HG03558 (cell line): ENCODE data around the gene IGF2BP2.
"Not testable (repeated sequence)": the region's sequence is repeated elsewhere in the genome, so short reads cannot be mapped to it uniquely, and the experiment has no call there.

Experiments used
- ATAC-seq: cut with Tn5 transposase; IDR thresholded peaks from one replicate; pipeline ENCODE4 v1.9.1; 2021; ENCODE audit warnings: moderate number of reproducible peaks; ENCODE audit not compliant: unreplicated experiment; ENCODE audit errors: extremely low read depth

IGF2BP2 gene

DNA sequence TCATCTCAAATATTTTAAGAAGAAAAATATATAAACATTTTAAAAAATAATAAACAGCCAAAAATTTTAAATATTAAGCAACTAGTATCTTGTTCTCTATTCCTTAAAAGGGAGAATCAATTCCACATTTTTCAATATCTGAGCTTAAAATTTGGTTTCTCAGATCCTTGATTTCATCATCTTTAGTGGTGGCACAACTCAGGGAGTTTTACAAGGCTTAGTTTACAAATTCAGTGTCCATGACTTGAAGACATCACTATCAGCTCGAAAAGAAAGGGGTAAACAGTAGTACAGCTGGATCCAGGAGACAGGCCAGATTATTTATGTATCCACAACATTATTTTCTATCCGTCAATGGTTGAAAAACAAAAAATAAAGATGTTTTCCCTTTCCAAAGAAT lies 11.6 kb downstream of the IGF2BP2 start:
- ATAC-seq: no peak

DNA sequence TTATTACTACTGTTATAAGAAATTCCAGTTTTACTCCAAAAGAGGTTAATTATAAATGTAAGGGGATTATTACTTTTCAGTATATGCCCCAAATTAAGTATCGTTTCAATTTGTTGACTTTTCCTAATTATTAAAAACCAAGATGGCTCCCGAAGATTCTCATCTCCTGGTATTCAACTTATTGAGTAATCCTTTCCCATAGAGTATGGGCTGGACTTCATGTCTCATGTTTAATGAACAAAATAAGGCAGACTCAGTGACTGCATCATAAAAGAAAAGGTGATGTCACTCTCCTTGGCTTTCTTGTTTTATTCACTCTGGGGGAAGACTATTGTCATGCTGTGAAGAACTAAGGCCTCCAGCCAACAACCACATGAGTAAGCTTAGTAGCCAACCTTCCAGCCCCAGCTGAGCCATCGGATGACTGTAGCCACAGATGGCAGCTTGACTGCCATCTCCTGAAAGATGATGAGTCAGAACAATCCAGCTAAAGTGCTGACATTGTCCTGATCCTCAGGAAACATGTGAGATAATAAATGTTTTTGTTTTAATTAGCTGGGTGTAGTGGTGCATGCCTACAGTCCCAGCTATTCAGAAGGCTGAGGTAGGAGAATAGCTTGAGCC lies 17.3 kb downstream of the IGF2BP2 start:
- no peak for ATAC-seq

DNA sequence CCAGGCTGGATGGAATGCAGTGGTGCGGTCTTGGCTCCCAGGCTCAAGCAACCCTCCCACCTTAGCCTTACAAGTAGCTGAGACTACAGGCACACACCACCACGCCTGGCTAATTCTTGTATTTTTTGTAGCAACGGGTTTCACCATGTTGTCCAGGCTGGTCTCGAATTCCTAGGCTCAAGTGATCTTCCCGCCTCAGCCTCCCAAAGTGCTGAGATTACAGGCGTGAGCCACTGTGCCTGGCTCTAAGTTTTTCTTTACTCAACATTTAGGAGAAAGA lies 26.1 kb downstream of the IGF2BP2 start:
- ATAC-seq: not testable (repeated sequence)

DNA sequence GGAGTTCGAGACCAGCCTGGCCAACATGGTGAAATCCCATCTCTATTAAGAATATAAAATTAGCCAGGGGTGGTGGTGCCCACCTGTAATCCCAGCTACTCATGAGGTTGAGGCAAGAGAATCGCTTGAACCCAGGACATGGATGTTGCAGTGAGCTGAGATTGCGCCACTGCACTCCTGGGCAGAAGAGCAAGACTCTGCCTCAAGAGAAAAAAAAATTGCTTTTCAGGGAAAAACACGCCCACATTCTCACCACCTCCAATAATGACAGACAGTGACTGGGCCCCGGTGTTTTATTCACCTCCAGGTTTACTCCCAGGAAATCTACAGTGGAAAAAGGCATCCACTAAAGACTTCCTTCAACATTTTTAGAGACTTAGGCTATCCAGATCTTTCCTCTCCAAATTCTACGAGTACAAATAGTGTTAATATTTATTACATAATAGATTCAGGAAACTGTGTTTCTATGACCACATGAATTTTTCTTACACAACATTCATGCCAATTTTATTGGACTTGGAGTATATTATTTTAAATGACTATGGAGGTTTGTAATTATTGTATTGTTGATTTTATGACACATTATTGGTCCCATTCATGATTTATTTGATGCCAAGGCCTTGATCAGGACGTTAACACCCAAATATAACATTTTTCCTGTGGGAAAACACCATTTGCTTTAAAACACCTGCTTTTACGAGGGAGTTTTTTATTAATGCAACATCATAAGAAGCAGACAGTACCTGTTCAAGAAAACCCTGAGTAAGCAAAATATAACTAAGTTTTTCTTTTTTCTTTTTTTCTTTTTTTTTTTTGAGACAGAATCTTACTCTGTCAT lies 26.6 kb downstream of the IGF2BP2 start:
- ATAC-seq: no peak

DNA sequence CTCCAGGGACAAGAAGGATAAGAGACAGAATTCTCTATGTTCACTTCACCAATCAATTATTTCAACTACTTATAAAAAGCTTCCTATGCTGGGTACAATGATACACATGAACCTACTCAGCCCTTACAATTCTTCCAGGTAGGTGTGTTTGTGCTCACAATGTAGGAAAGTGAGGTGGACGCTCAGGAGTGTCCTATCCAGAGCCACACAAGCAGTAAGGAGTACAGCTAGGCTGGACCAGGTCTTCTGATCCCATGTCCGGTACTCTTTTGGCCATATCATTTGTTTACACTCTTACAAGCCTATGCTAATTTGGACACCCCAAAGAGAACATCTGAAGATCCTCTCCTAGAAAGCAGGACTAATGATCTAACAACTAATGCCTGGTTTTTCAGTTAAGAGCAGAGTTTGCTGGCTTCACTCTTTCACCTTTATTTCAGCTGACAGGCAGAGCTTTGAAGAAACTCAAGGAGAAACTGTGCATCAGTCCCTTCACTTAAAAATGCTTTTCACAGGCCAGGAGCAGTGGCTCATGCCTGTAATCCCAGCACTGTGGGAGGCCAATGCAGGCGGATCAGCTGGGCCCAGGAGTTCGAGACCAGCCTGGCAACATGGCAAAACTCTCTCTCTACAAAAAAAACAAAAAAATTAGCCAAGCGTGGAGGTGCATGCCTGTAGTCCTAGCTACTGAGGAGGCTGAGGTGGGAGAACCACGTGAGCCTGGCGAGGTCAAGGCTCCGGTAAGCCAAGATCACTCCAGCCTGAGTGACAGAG lies 27.5 kb downstream of the IGF2BP2 start:
- ATAC-seq: no peak

DNA sequence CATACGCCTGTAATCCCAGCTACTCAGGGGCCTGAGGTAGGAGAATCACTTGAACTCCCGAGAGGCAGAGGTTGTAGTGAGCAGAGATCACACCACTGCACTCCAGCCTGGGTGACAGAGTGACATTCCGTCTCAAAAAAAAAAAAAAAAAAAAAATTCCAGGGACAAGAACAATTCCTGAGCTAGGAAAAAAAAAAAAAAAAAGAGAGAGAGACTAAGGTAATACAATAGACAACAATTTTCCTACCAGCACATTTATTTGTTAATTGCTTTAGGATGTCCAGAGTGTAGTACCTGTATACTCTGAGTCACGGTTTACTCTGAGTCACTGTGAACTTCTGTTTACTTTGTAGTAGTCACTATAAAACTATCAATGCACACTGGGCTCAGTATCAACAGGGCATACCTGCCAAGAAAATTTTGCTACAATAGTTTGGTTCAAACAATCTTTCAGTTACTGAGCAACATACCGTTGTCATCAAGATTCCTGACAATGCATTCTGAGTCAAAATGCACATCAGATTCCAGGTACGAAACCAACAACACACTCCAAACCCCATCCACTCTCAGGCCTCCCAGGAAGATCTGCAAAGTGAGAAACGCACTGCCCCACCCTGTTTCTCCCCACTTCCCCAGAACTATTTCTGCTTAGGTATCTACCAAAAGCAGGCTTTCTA lies 28.3 kb downstream of the IGF2BP2 start:
- no peak for ATAC-seq

DNA sequence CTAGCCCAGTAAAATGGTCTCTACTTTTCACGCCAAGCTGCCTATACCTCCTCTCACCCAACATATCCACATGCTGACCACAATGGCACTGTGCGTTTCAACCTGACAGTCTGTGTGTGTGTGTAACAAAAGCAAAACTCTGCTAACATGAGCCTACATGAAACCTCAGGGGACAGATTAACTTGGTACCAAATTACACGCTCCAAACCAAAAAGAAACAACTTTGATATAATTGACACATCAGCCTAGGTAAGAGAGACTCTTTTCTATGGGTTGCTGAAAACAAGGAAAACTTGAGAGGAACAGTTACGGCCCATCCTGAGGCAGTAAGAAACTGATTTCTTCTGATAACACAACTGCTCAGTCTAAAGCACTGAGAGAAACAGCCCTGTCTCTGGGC lies 31.5 kb downstream of the IGF2BP2 start:
- no peak for ATAC-seq

DNA sequence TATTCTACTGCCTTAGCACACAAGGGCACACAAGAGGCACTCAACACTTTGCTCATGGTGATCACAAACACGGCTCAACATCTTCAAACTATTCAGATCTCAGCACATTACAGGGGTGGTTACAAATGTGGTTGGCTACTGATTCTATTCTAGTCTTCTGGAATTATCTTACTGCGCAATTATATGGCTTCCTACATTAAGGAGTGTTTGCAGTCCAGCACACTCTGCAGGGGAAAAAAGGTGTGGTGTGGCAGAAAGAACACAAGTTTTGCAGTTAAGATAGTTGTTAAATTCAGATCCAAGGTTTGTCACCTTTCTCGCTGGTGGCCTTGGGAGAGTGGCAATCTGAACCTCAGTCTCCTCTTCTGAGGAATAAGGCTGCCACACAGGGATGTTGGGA lies 31.9 kb downstream of the IGF2BP2 start:
- no peak for ATAC-seq

DNA sequence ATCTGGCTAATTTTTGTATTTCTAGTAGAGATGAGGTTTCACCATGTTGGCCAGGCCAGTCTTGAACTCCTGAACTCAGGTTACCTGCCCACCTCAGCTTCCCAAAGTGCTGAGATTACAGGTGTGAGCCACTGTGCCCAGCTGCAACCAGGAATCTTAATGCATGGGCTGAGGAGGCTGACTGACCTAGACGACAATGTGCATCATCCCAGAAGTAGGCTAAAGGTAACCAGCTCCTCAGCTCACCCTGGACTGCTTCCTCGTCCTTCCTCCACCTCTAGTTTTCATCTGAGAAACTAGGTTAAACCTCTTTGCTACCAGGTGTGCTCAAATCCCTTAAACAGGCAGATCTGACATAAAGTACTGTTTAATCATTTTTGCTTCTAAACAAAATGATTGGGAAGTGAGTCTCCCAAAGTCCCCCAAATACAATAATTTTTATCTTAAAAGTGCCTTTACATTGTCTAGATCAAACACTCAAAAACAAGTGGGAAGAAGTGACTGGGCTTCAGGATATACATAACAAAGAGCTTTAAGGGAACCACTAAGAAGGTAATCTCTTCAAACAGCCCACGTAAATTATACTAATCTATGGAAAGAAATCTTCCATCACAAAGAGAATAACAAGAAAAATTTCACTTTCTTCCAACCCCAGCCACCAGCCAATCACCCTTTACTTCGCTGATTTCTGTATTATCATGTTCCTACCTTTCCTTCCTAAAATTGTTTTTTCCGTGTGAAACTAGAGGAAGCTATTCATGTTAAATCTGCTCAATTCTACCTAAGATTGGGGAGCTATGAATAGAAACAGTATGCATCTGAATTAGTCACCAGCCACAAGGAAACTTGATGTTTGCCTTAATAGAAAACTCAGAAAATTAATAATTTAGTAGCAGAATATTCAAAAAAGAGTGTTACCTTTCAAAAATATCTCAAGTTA lies 34.7 kb downstream of the IGF2BP2 start:
- no peak for ATAC-seq

DNA sequence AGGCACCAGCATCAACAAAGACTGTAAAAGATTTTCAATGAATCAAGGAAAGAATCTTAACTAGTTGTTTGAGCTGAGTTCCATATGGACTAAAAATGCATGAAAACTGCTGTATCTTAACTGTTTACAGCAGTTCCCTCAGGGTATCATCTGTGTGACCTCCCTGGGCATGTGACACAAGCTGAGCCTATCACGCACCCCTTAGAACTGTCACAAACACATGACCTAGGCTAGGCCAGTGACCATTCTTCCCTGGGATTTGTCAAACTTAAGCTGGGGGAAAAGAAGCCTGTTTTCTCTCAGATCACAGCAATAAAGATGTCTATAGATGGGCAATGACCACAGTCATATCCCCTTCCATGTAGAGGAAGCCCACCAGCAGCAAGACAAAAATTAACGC lies 35.7 kb downstream of the IGF2BP2 start:
- ATAC-seq: no peak

DNA sequence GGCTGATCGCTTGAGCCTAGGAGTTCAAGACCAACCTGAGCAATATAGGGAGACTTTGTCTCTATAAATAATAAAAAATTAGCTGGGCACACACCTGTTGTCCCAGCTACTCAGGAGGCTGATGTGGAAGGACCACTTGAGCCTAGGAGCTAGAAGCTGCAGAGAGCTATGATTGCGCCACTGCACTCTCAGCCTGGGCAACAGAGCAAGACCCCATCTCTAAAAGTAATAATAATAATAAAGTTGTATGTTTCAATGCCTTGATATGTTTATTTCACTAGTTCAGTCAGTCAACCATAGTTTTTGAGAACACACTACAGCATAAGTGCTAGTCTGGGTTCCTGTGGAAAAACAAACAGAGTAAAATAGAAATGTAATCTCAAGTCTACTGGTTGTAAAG lies 36.5 kb downstream of the IGF2BP2 start:
- no peak for ATAC-seq

DNA sequence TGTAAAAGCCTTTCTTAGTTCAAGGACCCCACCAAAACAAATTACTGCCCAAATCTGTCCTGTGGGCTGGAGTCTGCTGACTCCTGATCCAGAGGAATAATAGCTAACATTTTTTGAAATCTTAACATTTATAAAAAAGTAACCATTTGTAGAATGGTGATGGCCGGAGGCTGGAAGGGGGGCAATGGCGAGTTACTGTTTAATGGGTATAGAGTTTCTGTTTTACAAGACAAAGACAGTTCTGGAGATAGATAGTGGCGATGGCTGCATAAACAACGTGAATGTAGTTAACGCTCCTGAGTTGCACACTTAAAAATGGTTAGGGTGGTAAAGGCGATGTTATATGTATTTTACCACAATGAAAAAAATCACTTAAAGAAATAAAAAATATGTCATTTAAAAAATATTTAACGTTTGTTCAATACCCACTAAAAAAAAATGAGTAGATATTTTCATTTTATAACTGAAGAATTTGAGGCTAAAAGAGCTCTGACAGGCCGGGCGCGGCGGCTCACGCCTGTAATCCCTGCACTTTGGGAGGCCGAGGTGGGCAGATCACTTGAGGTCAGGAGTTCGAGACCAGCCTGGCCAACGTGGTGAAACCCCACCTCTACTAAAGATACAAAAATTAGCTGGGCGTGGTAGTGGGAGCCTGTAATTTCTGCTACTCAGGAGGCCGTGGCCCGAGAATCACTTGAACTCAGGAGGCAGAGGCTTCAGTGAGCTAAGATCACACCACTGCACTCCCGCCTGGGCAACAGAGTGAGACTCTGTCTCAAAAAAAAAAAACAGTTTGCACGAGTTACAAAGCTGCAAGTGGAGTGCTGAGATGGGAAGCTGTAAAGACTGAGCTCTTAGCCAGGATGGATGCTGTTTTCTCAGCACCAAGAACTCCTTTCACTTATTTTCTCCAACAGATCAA lies 37.6 kb downstream of the IGF2BP2 start:
- ATAC-seq: no peak

DNA sequence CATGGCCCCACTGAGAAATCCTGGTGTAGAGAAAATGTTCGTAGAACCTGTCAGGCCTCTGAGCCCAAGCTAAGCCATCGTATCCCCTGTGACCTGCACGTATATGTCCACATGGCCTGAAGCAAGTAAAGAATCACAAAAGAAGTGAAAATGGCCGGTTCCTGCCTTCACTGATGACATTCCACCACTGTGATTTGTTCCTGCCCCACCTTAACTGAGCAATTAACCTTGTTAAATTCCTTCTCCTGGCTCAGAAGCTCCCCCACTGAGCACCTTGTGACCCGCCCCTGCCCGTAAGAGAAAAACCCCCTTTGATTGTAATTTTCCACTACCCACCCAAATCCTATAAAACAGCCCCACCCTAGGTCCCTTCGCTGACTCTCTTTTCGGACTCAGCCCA lies 38.6 kb downstream of the IGF2BP2 start:
- ATAC-seq: not testable (repeated sequence)

DNA sequence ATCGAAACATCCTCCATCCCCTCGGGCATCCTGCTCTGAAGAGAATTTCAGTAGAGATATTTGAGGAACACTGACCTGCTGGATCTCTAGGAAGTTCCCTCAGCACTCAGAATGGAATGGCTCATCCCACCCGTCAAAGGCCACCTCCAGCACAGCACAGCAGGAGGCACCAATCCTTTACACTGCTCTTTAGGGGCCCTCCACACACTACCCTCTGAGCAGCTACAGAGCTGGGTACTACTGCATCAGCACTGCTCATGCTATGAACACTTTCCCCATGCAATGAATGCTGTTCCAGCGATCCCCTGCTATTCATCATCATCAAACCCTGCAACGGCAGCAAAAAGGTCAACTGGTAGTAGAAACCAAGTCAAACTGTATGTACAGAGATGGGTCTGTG lies 40.5 kb downstream of the IGF2BP2 start:
- ATAC-seq: no peak

DNA sequence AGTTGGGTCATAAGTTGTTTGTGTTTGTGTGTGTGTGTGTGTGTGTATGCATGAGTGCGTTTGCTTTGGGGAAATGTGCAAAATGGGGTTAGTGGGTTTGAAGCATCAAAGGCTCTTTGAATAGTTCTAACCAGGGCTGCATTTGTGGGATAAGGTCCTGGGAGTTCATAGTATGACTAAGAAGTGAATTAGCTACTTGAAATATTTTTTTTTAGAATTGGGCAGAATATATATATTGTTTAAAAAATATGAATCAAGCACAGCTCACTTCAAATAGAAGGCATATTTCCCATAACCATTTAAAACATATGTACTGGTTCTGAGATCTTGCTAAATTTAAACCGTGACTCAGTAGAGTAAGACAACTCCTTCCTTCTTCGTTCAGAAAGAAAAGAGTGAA lies 43.1 kb downstream of the IGF2BP2 start:
- no peak for ATAC-seq

DNA sequence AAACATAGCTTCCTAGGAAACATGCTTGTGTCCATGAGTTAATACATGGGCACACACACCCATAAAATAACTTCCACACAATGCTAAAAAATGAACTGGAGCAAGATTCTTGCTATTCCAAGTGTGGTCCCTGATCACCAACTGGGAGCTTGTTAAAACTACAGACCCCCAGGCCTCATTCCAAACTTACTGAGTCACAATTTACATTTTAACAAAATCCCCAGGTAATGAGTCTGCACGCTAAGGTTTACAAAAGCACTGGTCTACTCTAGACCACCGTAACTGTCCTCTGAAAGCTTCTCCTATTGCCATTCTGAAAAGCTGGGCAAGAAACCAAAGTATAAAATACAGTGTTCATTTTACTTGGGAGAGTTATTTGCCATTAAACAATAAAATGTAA lies 45.4 kb downstream of the IGF2BP2 start:
- ATAC-seq: no peak

DNA sequence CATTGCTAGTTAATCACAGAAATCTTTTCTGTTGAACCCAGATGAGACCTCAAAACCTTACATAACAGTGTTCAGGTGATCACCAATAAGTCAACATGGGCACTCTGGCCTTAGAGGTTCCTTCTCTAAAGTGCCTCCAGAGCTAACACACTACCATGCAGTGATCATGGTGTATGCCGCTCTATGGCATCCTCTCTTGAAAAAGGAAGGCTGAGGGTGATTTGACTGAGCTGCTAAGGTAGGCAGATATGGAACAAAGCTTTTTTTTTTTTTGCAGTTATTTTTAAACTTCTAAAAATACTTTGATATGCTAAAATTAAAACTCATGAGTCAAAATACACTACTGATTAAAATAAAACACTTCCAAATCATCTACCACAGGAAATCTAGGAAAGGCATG lies 46.0 kb downstream of the IGF2BP2 start:
- ATAC-seq: no peak

DNA sequence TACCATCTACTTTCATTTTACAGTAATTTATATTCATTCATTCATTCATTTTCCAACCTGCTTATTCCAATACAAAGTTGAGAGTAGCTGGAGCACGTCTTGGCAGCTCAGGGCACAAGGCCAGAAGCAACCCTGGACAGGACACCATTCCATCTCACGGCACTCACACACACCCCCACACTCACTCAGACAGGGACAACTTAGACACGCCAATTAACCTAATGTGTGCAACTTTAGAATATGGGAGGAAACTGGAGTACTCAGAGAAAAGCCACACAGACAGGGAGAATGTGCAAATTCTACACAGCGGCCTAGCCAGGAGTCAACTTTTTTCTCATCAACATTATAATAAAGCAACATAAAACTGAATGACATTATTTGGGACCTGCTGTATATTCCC lies 46.7 kb downstream of the IGF2BP2 start:
- ATAC-seq: no peak

DNA sequence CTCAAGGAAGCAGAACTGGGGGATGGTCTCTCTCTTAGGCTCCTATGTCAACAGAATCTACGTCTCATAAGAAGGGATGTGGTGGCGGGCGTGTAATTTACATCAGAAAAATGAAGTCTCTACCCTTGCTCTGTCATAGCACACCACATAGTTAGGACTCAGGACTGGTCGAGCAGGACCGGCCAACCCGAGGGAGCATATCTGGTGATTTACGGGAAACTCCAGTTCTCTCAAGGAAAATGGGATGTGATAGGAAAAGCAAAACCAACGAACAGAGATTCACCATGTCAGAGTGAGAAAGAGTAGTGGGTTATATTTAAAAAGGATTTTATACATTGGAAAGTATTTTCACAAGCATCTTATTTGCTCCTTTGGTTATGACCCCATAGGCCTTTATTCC lies 54.7 kb downstream of the IGF2BP2 start:
- ATAC-seq: no peak
